WTC11 (cell line): ENCODE data around the gene PTPRN. TPM values are rescaled to one million over a fixed set of nuclear protein-coding genes. Genes with fewer than 3 reads are reported as not detected.

Experiments
- ATAC-seq: fragments of 200-7000 bp; cut with Tn5 transposase; 2 replicates; pipeline ENCODE4 v1.10.0; 2021; ENCODE audit warnings: mild to moderate bottlenecking, moderate library complexity
- CTCF ChIA-PET: fragments of 300-600 bp; sonication (Branson Sonifier 250); formaldehyde crosslinking; loops from one replicate; lab custom pipeline; 2021; ENCODE audit warnings: antibody characterized with exemption; lab: Charles Lee
- POLR2A ChIA-PET: fragments of 350-600 bp; sonication (Branson Sonifier 250); formaldehyde crosslinking; loops from one replicate; lab custom pipeline; 2021; ENCODE audit warnings: antibody characterized with exemption; lab: Charles Lee
- DNase-seq: peaks from one replicate; pipeline ENCODE4 v3.0.0; 2021; ENCODE audit warnings: low spot score
- H3K27ac Mint-ChIP-seq: 2 replicates; pipeline ENCODE4 v1.8.0; 2021; ENCODE audit warnings: mixed read lengths
- H3K27me3 Mint-ChIP-seq: 2 replicates; pipeline ENCODE4 v1.8.0; 2021; ENCODE audit warnings: low read depth, mild to moderate bottlenecking, moderate library complexity, mixed read lengths
- H3K36me3 Mint-ChIP-seq: 2 replicates; pipeline ENCODE4 v1.8.0; 2021; ENCODE audit warnings: mixed read lengths
- H3K4me1 Mint-ChIP-seq: 2 replicates; pipeline ENCODE4 v1.8.0; 2022; ENCODE audit warnings: mixed read lengths
- H3K4me3 Mint-ChIP-seq: 2 replicates; pipeline ENCODE4 v1.8.0; 2021; ENCODE audit warnings: mild to moderate bottlenecking, moderate library complexity, mixed read lengths
- H3K9me3 Mint-ChIP-seq: 2 replicates; pipeline ENCODE4 v1.8.0; 2021; ENCODE audit warnings: mixed read lengths
- AFF4 ChIP-seq: sonication (generic); formaldehyde crosslinking; IDR thresholded peaks from 2 replicates; pipeline ENCODE4 v1.8.1; 2023; ENCODE audit warnings: mild to moderate bottlenecking, missing genetic modification reagents, borderline replicate concordance
- ARID4B ChIP-seq: sonication (generic); formaldehyde crosslinking; IDR thresholded peaks from 2 replicates; pipeline ENCODE4 v1.8.0; 2023; ENCODE audit warnings: missing genetic modification reagents, mild to moderate bottlenecking, borderline replicate concordance
- CDX4 ChIP-seq: fragments of 250-450 bp; sonication (Bioruptor Pico); IDR thresholded peaks from 2 replicates; pipeline ENCODE4 v1.9.0; 2021; ENCODE audit warnings: moderate library complexity, mild to moderate bottlenecking, inconsistent platforms, borderline replicate concordance
- E2F4 ChIP-seq: sonication (generic); formaldehyde crosslinking; IDR thresholded peaks from 2 replicates; pipeline ENCODE4 v1.8.1; 2022; ENCODE audit warnings: low read depth, mild to moderate bottlenecking, moderate library complexity, missing genetic modification reagents, borderline replicate concordance
- ERG ChIP-seq: fragments of 250-450 bp; sonication (Bioruptor Pico); IDR thresholded peaks from 2 replicates; pipeline ENCODE4 v1.8.0; 2021; ENCODE audit warnings: mild to moderate bottlenecking
- FOXK1 ChIP-seq: sonication (generic); formaldehyde crosslinking; IDR thresholded peaks from 2 replicates; pipeline ENCODE4 v1.8.0; 2022; ENCODE audit warnings: mild to moderate bottlenecking, moderate library complexity, missing genetic modification reagents
- GABPB1 ChIP-seq: sonication (generic); formaldehyde crosslinking; IDR thresholded peaks from 2 replicates; pipeline ENCODE4 v1.8.1; 2023; ENCODE audit warnings: mild to moderate bottlenecking, missing genetic modification reagents
- GRHL2 ChIP-seq: fragments of 250-450 bp; sonication (Bioruptor Pico); IDR thresholded peaks from 2 replicates; pipeline ENCODE4 v1.8.0; 2022; ENCODE audit warnings: mild to moderate bottlenecking, moderate library complexity; ENCODE audit not compliant: insufficient replicate concordance, severe bottlenecking
- IRF2 ChIP-seq: sonication (generic); formaldehyde crosslinking; IDR thresholded peaks from 2 replicates; pipeline ENCODE4 v1.8.0; 2022; ENCODE audit warnings: low read depth, missing genetic modification reagents, borderline replicate concordance
- JUN ChIP-seq: sonication (generic); formaldehyde crosslinking; IDR thresholded peaks from 2 replicates; pipeline ENCODE4 v1.8.0; 2023; ENCODE audit warnings: mild to moderate bottlenecking, missing genetic modification reagents
- MXD4 ChIP-seq: fragments of 250-450 bp; sonication (Bioruptor Pico); IDR thresholded peaks from 2 replicates; pipeline ENCODE4 v1.8.0; 2021; ENCODE audit warnings: mild to moderate bottlenecking, moderate library complexity, borderline replicate concordance
- SP1 ChIP-seq: sonication (generic); formaldehyde crosslinking; conservative IDR thresholded peaks from 2 replicates; pipeline ENCODE4 v1.8.1; 2022; ENCODE audit warnings: missing genetic modification reagents
- TP53 ChIP-seq: sonication (generic); formaldehyde crosslinking; IDR thresholded peaks from 2 replicates; pipeline ENCODE4 v1.8.1; 2023; ENCODE audit warnings: mild to moderate bottlenecking, missing genetic modification reagents
- USF2 ChIP-seq: sonication (generic); formaldehyde crosslinking; IDR thresholded peaks from 2 replicates; pipeline ENCODE4 v1.8.1; 2023; ENCODE audit warnings: mild to moderate bottlenecking, missing genetic modification reagents, moderate library complexity
- ZMAT4 ChIP-seq: fragments of 250-450 bp; sonication (Bioruptor Pico); IDR thresholded peaks from 2 replicates; pipeline ENCODE4 v1.9.0; 2021; ENCODE audit warnings: mild to moderate bottlenecking
- ZNF232 ChIP-seq: sonication (generic); formaldehyde crosslinking; IDR thresholded peaks from 2 replicates; pipeline ENCODE4 v1.8.0; 2022; ENCODE audit warnings: mild to moderate bottlenecking, missing genetic modification reagents
- ZNF423 ChIP-seq: fragments of 250-450 bp; sonication (Bioruptor Pico); IDR thresholded peaks from 2 replicates; pipeline ENCODE4 v2.1.2; 2022; ENCODE audit warnings: mild to moderate bottlenecking, moderate library complexity
- ZNF532 ChIP-seq: fragments of 250-450 bp; sonication (Bioruptor Pico); IDR thresholded peaks from 2 replicates; pipeline ENCODE4 v1.9.0; 2021; ENCODE audit warnings: mild to moderate bottlenecking, borderline replicate concordance
- ZNF671 ChIP-seq: fragments of 250-450 bp; sonication (Bioruptor Pico); IDR thresholded peaks from 2 replicates; pipeline ENCODE4 v1.8.0; 2021; ENCODE audit warnings: mild to moderate bottlenecking
- total RNA-seq: library from RNA; stranded (reverse); gene quantifications from 3 replicates; pipeline ENCODE4 v1.2.3, GENCODE V29; 2021

Gene PTPRN
- total RNA-seq, 1 experiment from 2014 or later = 3.8 TPM

GRCh38 chr2:219285373-219285735 lies 23.8 kb downstream of the PTPRN start:
- H3K27me3 Mint-ChIP-seq = no peaks in the 10 kb centered on the region
- no peaks in the 10 kb centered on the region for H3K9me3 Mint-ChIP-seq
- ATAC-seq (no peak), DNase-seq (no peak)
- no peak overlapping the region for H3K4me3 Mint-ChIP-seq
- H3K27ac Mint-ChIP-seq = no peak overlapping the region
- ChIA-PET POLR2A (interaction anchor here (1.2 to 2.1 kb wide), 2 partner anchors 10 to 40 kb away, joined by 3 to 5 read pairs; partner anchors contain the start of genes GLB1L and STK16), CTCF (interaction anchor here (1.3 to 3.4 kb wide), 5 partner anchors 8 to 131 kb away, joined by 4 to 62 read pairs (median 7); no protein-coding TSS in a partner anchor)
- peaks cover 11% of the 10 kb centered on the region for H3K4me1 Mint-ChIP-seq
- H3K36me3 Mint-ChIP-seq = peaks cover 8% of the 10 kb centered on the region; the same call in 1 of the 2 replicates
- TF ChIP-seq ZNF423 (no peak), ERG (no peak), ZNF671 (CRISPR knock-in tag) (no peak), E2F4 (CRISPR knock-in tag) (no peak), CDX4 (no peak), MXD4 (CRISPR knock-in tag) (no peak), SP1 (no peak), TP53 (no peak), ZNF532 (no peak), ZMAT4 (CRISPR knock-in tag) (no peak), IRF2 (CRISPR knock-in tag) (no peak), GRHL2 (no peak), ZNF232 (no peak), AFF4 (CRISPR knock-in tag) (no peak), GABPB1 (no peak), FOXK1 (CRISPR knock-in tag) (no peak), JUN (CRISPR knock-in tag) (no peak), ARID4B (no peak), USF2 (no peak)
